Effector CD4-positive, alpha-beta T cell (primary cell): ENCODE results near the gene ARAP3.

Source experiments
- DNase-seq: peaks from one replicate; pipeline ENCODE4 v3.0.0-alpha.2; 2020

Gene ARAP3

DNA sequence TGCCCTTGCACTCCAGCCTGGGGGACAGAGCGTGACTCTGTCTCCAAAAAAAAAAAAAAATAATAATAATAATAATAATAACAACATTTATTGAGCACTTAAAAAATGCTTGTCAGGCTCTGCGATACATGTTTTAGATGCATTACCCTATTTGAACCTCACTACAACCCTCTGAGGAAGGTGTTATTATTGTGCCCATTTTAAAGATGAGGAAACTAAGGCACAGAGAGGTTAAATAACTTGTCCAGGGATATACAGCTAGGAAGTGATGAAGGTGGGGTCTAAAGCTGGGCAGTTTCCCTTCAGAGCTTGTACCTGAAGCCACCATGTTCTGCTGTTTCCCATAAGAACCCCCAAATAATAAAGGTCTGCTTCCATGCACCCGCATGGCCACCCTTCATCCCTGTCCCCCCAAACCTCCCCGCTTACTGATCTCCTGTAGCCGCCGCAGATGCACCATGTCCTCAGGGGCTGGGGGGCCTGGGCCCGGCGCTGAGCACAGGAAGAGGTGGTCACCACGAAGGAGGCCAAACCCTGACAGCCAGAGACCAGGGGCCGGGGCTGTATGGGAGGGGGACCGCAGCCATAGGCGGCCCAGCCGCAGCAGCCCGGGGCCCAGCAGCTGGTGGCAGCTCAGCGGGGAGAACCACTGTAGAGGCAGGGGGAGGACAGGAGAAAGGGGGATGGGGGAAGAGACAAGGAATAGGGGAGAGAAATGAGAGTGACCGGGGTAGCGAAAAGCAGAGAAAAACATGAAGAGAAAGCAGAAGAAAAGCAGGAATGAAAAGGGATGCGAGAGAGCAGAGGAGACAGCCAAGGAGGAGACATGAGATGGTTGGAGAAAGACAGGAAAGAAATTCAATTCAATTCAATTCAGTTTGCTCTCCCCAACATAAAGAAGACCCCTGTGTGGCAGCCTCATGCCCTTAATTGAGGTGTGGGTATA is 15.8 kb downstream of the ARAP3 start:
- DNase-seq: no peak

DNA sequence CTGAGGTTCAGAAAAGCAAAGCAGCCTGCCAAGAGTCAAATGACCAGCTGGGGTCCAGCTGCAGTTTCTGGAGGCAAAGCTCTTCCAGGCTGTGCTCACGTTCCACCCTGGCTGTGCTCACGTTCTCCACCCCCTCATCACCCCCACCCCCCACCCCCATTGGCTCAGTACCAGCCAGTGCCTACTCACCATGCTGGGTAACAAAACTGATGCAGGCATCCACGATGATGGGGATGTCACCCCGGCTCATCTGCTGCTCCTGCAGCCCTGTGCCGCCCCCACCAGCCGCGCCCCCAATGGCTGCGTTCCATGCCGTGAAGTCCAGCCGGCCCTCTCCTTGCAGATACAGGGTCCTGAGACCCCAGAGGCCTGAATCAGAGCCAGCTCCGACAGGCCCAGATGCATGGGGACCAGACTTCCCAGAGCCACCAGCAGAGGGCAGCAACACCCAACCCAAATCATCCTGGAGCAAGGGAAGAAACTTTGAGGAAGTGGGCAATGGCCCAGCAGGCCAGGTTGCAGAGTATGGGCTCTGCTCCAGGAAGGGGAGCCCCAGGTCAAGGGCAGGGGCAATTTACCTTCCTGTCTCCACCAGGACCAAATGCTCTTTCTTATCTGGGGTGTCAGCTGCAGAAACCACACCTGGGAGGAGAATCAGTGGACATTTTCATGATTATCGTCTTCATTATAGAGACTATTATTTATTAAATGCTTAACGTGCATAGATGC is 17.1 kb downstream of the ARAP3 start:
- peak; percentile 50 for DNase-seq

GRCh38 chr5:141663506-141663905 is 18.5 kb downstream of the ARAP3 start:
- no peak for DNase-seq

DNA sequence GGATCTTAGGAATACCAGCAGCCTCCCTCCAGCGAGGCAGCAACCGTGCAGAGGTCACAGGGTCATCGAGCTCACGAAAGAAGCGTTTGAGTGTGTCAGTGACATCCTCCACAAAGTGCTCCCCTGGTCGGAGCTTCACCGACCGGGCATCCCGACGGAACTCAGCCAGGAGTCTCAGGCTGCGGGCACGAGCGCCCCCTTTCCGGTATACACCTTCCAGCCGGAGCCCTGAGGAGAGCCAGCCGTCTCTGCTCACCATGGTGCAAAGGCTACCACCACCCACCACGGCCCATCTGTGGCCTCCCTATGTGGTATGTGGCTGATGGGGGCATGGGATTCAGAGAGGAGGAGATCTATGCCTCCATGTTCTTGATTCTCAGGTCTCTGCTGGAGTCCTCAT is 20.0 kb downstream of the ARAP3 start:
- no peak for DNase-seq

- DNase-seq: no peak
Measured at GRCh38 chr5:141657937-141658545, 24.0 kb downstream of the ARAP3 start.

DNA sequence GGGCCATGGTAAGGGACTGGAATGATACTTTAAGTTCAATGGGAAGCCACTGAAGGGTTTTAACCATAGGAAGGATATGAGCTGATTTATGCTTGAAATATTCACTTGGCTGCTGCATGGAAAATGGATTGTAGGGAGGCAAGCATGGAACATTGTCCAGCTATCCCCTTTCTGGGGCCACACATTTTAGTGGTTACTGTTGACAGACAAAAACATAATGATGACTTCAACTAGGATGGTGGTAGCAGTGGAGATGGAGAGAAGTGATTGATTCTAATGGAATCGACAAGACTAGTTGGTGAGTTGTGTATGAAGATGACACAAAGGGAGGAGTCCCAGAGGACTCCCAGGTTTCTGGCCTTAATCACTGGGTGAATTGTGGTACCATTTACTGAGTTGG is 24.6 kb downstream of the ARAP3 start:
- DNase-seq: no peak

GRCh38 chr5:141656396-141656795 is 25.6 kb downstream of the ARAP3 start:
- DNase-seq: no peak

GRCh38 chr5:141655020-141655419 is 27.0 kb downstream of the ARAP3 start:
- no peak for DNase-seq

- no peak for DNase-seq
Measured at GRCh38 chr5:141654298-141654697, 27.7 kb downstream of the ARAP3 start.

GRCh38 chr5:141651728-141652105 is 30.3 kb downstream of the ARAP3 start:
- DNase-seq: no peak

DNA sequence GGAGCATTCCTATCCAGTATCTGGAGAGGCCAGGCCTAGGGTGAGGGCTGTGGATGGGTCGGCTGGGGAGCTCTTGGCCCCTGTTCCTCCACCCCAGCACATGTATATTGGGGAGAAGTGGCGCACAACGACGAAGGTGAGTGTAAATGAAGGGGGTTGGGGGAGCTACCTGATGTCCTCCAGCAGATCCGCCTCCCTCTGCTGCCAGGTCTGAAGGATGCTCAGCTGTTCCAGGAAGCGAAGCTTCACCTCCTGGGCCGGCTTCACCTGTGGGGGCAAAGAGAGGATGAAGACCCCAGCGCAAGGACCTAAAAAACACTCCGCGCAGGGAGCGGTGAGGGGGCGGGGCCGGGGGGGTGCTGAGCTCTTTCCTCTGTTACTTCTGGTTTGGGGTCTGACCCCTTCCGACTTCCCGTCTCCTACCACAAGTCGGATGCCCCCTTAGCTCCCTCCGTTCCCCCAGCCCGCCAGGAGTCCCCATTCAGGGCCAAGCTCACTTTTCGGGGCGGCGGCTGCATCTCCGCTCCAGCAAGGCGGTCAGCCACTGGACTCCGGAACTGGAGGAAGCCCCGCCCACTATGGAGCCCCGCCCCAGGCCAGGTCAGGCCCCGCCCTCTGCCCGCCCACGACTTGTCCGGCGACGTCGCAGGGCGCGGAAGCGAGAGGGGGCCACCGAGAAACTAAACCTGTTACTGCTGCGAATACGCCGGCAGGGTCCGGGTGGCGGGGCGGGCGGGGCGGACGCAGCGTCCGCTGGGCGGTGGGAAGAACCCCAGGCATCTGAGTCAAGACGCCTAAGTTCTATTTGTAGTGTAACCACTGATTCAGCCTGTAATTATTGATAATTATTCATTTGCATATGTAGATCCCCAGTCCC is 30.9 kb downstream of the ARAP3 start, which contains the start of gene FCHSD1:
Gene FCHSD1 (minus strand): TSS at position 568 of the 877 bp plus-strand sequence. CDS start 50 bp downstream, at position 518.
- peak; percentile 73 for DNase-seq

- DNase-seq: no peak
Measured at GRCh38 chr5:141649972-141650371, 32.1 kb downstream of the ARAP3 start.

DNA sequence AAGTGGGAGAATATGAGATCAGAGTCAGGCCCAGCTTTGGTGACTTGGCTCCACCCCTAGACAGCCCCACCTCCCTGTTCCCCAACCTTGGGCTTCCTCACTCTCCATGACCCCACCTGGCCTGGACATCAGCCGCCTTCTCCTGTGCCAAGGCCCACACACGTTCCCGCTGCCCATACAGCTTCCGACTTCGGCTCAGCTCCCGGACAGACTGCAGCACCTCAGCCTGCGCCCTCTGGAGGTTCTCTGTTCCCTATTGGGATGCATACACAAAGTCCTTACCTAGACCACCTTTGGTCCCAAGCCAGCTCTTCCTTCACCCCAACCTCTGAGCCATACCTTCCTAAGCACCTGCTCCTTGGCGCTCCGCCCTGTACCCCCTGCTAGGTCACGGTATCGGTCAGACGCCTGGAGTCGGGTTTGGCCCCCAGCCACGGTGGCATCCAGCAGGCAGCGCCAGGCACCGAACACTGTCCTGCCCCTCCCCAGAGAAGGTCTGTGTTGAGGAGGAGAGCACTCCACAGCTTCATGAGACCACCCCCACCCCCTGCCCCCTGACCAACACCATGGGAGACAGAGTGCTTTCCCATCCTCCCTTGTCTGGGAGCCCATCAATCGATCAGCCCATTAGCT is 32.9 kb downstream of the ARAP3 start:
- no peak for DNase-seq

GRCh38 chr5:141647851-141648250 is 34.2 kb downstream of the ARAP3 start:
- DNase-seq: no peak

- DNase-seq: no peak
Measured at GRCh38 chr5:141647242-141647641, 34.8 kb downstream of the ARAP3 start.

DNA sequence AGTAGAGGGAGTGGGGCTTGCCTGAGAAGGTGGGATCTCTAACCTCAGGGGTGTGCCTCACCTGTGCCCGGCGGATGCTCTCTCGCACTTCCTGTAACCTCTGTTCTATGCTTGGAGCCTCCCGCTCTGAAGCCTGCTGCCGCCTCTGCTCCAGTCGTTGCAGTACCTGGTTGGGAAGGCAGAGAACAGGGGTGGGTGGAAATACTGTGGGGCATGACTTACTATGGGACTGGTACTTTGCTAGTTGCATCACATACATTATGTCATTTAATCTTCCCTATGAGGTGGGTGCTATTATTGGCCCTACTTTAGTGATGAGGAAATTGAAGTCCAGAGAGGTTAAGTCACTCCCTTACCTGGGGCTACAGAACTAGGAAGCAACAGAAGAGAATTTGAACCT is 36.0 kb downstream of the ARAP3 start:
- DNase-seq: no peak

GRCh38 chr5:141641634-141642267 is 40.3 kb downstream of the ARAP3 start:
- no peak for DNase-seq

DNA sequence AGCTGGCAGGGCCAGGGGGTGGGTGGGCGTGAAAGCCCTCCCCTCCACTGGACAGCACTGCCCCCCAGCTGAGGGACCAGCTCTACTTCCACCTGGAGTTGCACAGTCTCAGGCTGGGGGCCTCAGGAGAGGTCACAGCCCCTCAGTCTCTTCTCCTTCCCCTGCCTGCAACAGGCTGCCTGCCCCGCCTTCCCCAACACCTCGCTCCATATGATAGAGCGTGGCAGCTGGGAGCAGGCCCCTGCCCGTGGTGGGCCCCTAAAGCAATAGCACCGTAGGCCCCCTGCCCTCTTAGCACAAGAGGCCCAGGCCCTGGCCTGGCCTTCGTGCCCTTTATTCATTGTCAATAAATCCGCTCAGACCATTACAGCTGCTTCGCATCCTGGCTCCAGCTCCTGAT is 41.3 kb downstream of the ARAP3 start:
- DNase-seq: no peak

DNA sequence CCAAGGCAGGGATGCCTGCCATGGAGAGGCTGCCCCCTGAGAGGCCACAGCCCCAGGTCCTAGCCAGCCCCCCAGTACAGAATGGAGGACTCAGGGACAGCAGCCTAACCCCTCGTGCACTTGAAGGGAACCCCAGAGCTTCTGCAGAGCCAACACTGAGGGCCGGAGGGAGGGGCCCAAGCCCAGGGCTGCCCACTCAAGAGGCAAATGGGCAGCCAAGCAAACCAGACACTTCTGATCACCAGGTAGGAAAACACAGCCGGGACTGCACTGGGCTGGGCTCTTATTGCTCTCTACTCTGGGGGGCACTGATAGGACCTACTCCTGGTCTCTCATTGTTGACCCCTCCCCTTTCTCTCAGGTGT is 42.0 kb downstream of the ARAP3 start:
- DNase-seq: no peak

DNA sequence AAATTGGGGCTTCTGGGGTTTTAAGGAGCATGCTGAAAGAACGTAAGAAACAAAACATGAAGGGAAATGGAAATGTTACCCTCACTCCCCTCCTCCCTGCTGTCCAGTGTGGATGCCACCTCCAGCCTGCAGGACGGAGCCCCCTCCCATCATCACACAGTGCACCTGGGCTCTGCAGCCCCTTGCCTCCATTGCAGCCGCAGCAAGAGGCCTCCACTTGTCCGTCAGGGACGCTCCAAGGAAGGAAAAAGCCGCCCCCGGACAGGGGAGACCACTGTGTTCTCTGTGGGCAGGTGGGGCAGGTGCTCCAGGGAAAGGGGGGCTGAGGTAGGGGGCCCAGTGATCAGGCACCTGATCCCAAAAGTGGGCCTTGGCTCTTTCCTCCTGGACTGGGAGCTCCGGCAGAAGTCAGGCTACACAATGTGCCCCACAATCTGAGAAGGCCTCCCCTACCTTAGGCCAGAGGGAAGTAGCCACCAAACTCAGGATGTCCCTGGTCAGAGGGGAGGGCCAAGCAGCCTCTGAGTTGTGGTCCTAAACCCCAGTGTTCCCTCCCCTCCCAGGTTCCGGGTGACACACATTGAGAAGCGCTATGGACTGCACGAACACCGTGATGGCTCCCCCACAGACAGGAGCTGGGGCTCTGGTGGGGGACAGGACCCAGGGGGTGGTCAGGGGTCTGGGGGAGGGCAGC is 42.5 kb downstream of the ARAP3 start:
- DNase-seq: no peak

DNA sequence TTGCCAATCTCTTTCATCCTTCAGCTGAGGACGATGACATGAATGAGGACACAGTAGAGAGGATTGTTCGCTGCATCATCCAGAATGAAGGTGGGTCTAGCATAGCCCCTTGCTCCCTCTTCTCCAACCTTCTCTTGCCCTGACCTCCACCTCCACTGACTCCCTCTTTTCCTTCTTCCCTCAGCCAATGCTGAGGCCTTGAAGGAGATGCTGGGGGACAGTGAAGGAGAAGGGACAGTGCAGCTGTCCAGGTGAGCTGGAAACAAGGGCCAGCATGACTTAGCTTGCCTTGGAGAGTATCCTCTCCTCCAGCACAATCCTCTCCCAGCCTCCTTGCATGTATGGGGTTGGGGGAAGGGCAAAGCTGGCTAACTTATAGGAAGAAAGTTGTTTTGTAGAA is 43.3 kb downstream of the ARAP3 start:
- no peak for DNase-seq
